ENCODE results near the gene ICE2. TPM values are rescaled to one million over a fixed set of nuclear protein-coding genes. Genes with fewer than 3 reads are reported as not detected.

The ICE2 gene
- polyA plus RNA-seq, 3 donors = 10.0 to 27.0 (median 24.8) TPM

- H3K27ac Mint-ChIP-seq = peak overlapping the region in 4 of 7 donors; percentile 19 to 58 (median 39)
- Histone ChIP-seq H3K36me3 (replicated peaks in 1 of 2; ENCODE audit: control insufficient read depth in 1 of 2, insufficient read depth in 2 of 2, low read length in 2 of 2) (peaks cover 85 to 100% of the 10 kb centered on the region in 2 donors), H3K4me3 (replicated peaks in 1 of 3; ENCODE audit: low read depth in 2 of 3, low read length in 3 of 3) (no peak overlapping the region), H4K20me1 (ENCODE audit: insufficient read depth, low read length) (peaks cover 100% of the 10 kb centered on the region), H3K79me2 (ENCODE audit: insufficient read depth, low read length) (peaks cover 100% of the 10 kb centered on the region), H2AFZ (ENCODE audit: insufficient read depth, low read depth, low read length, poor library complexity, severe bottlenecking) (no peak overlapping the region), H3K9me3 (replicated peaks in 1 of 2; ENCODE audit: control insufficient read depth in 1 of 2, insufficient read depth in 1 of 2, low read length in 2 of 2) (no peaks in the 10 kb centered on the region), H3K4me1 (ENCODE audit: control insufficient read depth in 1 of 2, insufficient read depth in 2 of 2, low read length in 2 of 2) (no peaks in the 10 kb centered on the region), H3K4me2 (replicated peaks; ENCODE audit: extremely low read depth, low read length, poor library complexity, severe bottlenecking) (no peak overlapping the region), H3K27ac (ENCODE audit: low read depth in 1 of 2, low read length in 2 of 2) (peak overlapping the region in 1 of 2 donors; percentile 36), H3K27me3 (ENCODE audit: control insufficient read depth in 2 of 2, insufficient read depth in 2 of 2, low read length in 2 of 2) (no peaks in the 10 kb centered on the region), H3K9ac (ENCODE audit: insufficient read depth, low read length, poor library complexity, severe bottlenecking) (no peak overlapping the region)
- no peak for TF ChIP-seq CTCF (IDR thresholded peaks at IDR 0.05)
- no peaks in the 10 kb centered on the region for H3K4me1 Mint-ChIP-seq
- H3K4me3 Mint-ChIP-seq = no peak overlapping the region
- DNase-seq = no peak
- intact Hi-C loops (cut with micrococcal nuclease) = no loop called here
- no peaks in the 10 kb centered on the region for H3K27me3 Mint-ChIP-seq (ENCODE audit: low read depth in 3 of 3)
- peaks cover 74 to 90% of the 10 kb centered on the region in 2 donors for H3K36me3 Mint-ChIP-seq
- H3K9me3 Mint-ChIP-seq = no peaks in the 10 kb centered on the region
- WGBS (ENCODE audit: insufficient coverage) = 100% methylated on average over 1 of the region's 2 CpGs
Observed at GRCh38 chr15:60373745-60374144, 105.2 kb downstream of the ICE2 start.

DNA sequence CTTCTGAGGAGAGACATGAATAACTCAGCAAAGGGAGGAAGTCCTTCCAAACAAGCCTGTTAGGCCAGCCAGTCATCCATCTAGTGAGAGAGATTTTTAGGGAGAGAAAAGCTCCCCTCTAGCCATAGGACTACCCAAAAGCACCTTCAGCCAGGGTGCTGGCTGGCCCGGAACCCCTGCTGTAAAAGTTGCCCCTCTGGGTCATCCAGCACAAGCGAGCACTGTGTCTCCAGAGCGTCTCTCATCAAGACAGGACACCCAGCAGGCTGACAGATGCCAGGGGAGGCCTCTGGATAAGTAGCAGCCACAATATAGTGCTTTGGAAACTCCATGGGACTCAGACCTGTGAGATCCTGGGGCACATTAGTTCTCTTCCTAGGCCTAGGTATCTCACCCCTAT, 105.6 kb downstream of the ICE2 start:
- Mint-ChIP-seq H3K9me3 (no peaks in the 10 kb centered on the region), H3K27me3 (ENCODE audit: low read depth in 3 of 3) (no peaks in the 10 kb centered on the region), H3K4me3 (no peak overlapping the region), H3K27ac (peak overlapping the region in 4 of 7 donors; percentile 19 to 69 (median 46)), H3K4me1 (no peaks in the 10 kb centered on the region), H3K36me3 (peaks cover 74 to 94% of the 10 kb centered on the region in 2 donors)
- H3K9ac ChIP-seq (ENCODE audit: insufficient read depth, low read length, poor library complexity, severe bottlenecking) = no peak overlapping the region
- no peaks in the 10 kb centered on the region for H3K27me3 ChIP-seq (ENCODE audit: control insufficient read depth in 2 of 2, insufficient read depth in 2 of 2, low read length in 2 of 2)
- 95% methylated on average over 3 of the region's 3 CpGs for WGBS (ENCODE audit: insufficient coverage)
- no peak overlapping the region for H2AFZ ChIP-seq (ENCODE audit: insufficient read depth, low read depth, low read length, poor library complexity, severe bottlenecking)
- peaks cover 100% of the 10 kb centered on the region for H4K20me1 ChIP-seq (ENCODE audit: insufficient read depth, low read length)
- H3K79me2 ChIP-seq (ENCODE audit: insufficient read depth, low read length) = peaks cover 100% of the 10 kb centered on the region
- no peak overlapping the region for H3K4me3 ChIP-seq (replicated peaks in 1 of 3; ENCODE audit: low read depth in 2 of 3, low read length in 3 of 3)
- peak overlapping the region in 1 of 2 donors; percentile 36 for H3K27ac ChIP-seq (ENCODE audit: low read depth in 1 of 2, low read length in 2 of 2)
- H3K36me3 ChIP-seq (replicated peaks in 1 of 2; ENCODE audit: control insufficient read depth in 1 of 2, insufficient read depth in 2 of 2, low read length in 2 of 2) = peaks cover 84 to 100% of the 10 kb centered on the region in 2 donors
- no peaks in the 10 kb centered on the region for H3K9me3 ChIP-seq (replicated peaks in 1 of 2; ENCODE audit: control insufficient read depth in 1 of 2, insufficient read depth in 1 of 2, low read length in 2 of 2)
- intact Hi-C loops (cut with micrococcal nuclease) = no loop called here
- H3K4me2 ChIP-seq (replicated peaks; ENCODE audit: extremely low read depth, low read length, poor library complexity, severe bottlenecking) = no peak overlapping the region
- no peak for DNase-seq
- H3K4me1 ChIP-seq (ENCODE audit: control insufficient read depth in 1 of 2, insufficient read depth in 2 of 2, low read length in 2 of 2) = no peaks in the 10 kb centered on the region
- no peak for TF ChIP-seq CTCF (IDR thresholded peaks at IDR 0.05)
